Measurements from ENCODE around the gene TPM2.
A peak's percentile ranks its signal among the peaks of the same experiment; 100 is the strongest.

Gene TPM2

GRCh38 chr9:35700031-35700430 is 10.3 kb upstream of the TPM2 start:
- TF ChIP-seq JUND (IDR thresholded peaks at IDR 0.05; ENCODE audit: low read depth), result no peak

GRCh38 chr9:35698231-35698630 is 8.5 kb upstream of the TPM2 start:
- in situ Hi-C loops (cut with HindIII; ENCODE audit: low pct_unique_long_range_greater_than_20kb, low sequenced_read_pairs), result no loop called here
- DNase-seq (ENCODE audit: low read depth in 1 of 2, low spot score in 1 of 2), result no peak
- TF ChIP-seq JUND (IDR thresholded peaks at IDR 0.05; ENCODE audit: low read depth), result no peak

More at GRCh38 chr9:35700031-35700430, 10.3 kb upstream of the TPM2 start:
- no peak for DNase-seq (ENCODE audit: low read depth in 1 of 2, low spot score in 1 of 2)
- in situ Hi-C loops (cut with HindIII; ENCODE audit: low pct_unique_long_range_greater_than_20kb, low sequenced_read_pairs), result no loop called here

GRCh38 chr9:35697486-35697885 is 7.8 kb upstream of the TPM2 start:
- in situ Hi-C loops (cut with HindIII; ENCODE audit: low pct_unique_long_range_greater_than_20kb, low sequenced_read_pairs), result no loop called here
- TF ChIP-seq JUND (IDR thresholded peaks at IDR 0.05; ENCODE audit: low read depth), result no peak
- no peak for DNase-seq (ENCODE audit: low read depth in 1 of 2, low spot score in 1 of 2)

GRCh38 chr9:35696520-35697215 is 6.9 kb upstream of the TPM2 start:
- in situ Hi-C loops (cut with HindIII; ENCODE audit: low pct_unique_long_range_greater_than_20kb, low sequenced_read_pairs), result no loop called here
- TF ChIP-seq JUND (IDR thresholded peaks at IDR 0.05; ENCODE audit: low read depth), result no peak
- peak; percentile 39 to 63 for DNase-seq (ENCODE audit: low read depth in 1 of 2, low spot score in 1 of 2)

GRCh38 chr9:35695943-35696401 is 6.2 kb upstream of the TPM2 start:
- in situ Hi-C loops (cut with HindIII; ENCODE audit: low pct_unique_long_range_greater_than_20kb, low sequenced_read_pairs), result no loop called here
- TF ChIP-seq JUND (IDR thresholded peaks at IDR 0.05; ENCODE audit: low read depth), result no peak
- no peak for DNase-seq (ENCODE audit: low read depth in 1 of 2, low spot score in 1 of 2)

- no peak for TF ChIP-seq JUND (IDR thresholded peaks at IDR 0.05; ENCODE audit: low read depth)
- DNase-seq (ENCODE audit: low read depth in 1 of 2, low spot score in 1 of 2), result no peak
- in situ Hi-C loops (cut with HindIII; ENCODE audit: low pct_unique_long_range_greater_than_20kb, low sequenced_read_pairs), result no loop called here
Measured at GRCh38 chr9:35691757-35692301, 2.1 kb upstream of the TPM2 start.

- in situ Hi-C loops (cut with HindIII; ENCODE audit: low pct_unique_long_range_greater_than_20kb, low sequenced_read_pairs), result no loop called here
- no peak for DNase-seq (ENCODE audit: low read depth in 1 of 2, low spot score in 1 of 2)
- no peak for TF ChIP-seq JUND (IDR thresholded peaks at IDR 0.05; ENCODE audit: low read depth)
Measured at GRCh38 chr9:35691334-35691650, 1.6 kb upstream of the TPM2 start.

- DNase-seq (ENCODE audit: low read depth in 1 of 2, low spot score in 1 of 2), result peak; percentile 26 to 54
- TF ChIP-seq JUND (IDR thresholded peaks at IDR 0.05; ENCODE audit: low read depth), result no peak
- in situ Hi-C loops (cut with HindIII; ENCODE audit: low pct_unique_long_range_greater_than_20kb, low sequenced_read_pairs), result no loop called here
Measured at GRCh38 chr9:35690614-35691333, 1.0 kb upstream of the TPM2 start.

- in situ Hi-C loops (cut with HindIII; ENCODE audit: low pct_unique_long_range_greater_than_20kb, low sequenced_read_pairs), result no loop called here
- no peak for DNase-seq (ENCODE audit: low read depth in 1 of 2, low spot score in 1 of 2)
- no peak for TF ChIP-seq JUND (IDR thresholded peaks at IDR 0.05; ENCODE audit: low read depth)
Measured at GRCh38 chr9:35690294-35690613, 529 bp upstream of the TPM2 start.

GRCh38 chr9:35688558-35689541 is 875 bp downstream of the TPM2 start:
- TF ChIP-seq JUND (IDR thresholded peaks at IDR 0.05; ENCODE audit: low read depth), result no peak
- in situ Hi-C loops (cut with HindIII; ENCODE audit: low pct_unique_long_range_greater_than_20kb, low sequenced_read_pairs), result no loop called here
- no peak for DNase-seq (ENCODE audit: low read depth in 1 of 2, low spot score in 1 of 2)

- no peak for TF ChIP-seq JUND (IDR thresholded peaks at IDR 0.05; ENCODE audit: low read depth)
- in situ Hi-C loops (cut with HindIII; ENCODE audit: low pct_unique_long_range_greater_than_20kb, low sequenced_read_pairs), result no loop called here
- no peak for DNase-seq (ENCODE audit: low read depth in 1 of 2, low spot score in 1 of 2)
Measured at GRCh38 chr9:35687972-35688557, 1.7 kb downstream of the TPM2 start.

- DNase-seq (ENCODE audit: low read depth in 1 of 2, low spot score in 1 of 2), result no peak
- no peak for TF ChIP-seq JUND (IDR thresholded peaks at IDR 0.05; ENCODE audit: low read depth)
- in situ Hi-C loops (cut with HindIII; ENCODE audit: low pct_unique_long_range_greater_than_20kb, low sequenced_read_pairs), result no loop called here
Measured at GRCh38 chr9:35687306-35687705, 2.4 kb downstream of the TPM2 start.

All from T47D (cell line).